GM12801 (cell line): ENCODE results near the gene FCRL3.

Source experiments
- TF ChIP-seq, protein P1 (sequence below): IDR thresholded peaks from one replicate; pipeline ENCODE4 v1.5.1; 2011; ENCODE audit warnings: control low read depth; ENCODE audit not compliant: insufficient read length; ENCODE audit errors: extremely low read depth

Gene FCRL3, protein sequence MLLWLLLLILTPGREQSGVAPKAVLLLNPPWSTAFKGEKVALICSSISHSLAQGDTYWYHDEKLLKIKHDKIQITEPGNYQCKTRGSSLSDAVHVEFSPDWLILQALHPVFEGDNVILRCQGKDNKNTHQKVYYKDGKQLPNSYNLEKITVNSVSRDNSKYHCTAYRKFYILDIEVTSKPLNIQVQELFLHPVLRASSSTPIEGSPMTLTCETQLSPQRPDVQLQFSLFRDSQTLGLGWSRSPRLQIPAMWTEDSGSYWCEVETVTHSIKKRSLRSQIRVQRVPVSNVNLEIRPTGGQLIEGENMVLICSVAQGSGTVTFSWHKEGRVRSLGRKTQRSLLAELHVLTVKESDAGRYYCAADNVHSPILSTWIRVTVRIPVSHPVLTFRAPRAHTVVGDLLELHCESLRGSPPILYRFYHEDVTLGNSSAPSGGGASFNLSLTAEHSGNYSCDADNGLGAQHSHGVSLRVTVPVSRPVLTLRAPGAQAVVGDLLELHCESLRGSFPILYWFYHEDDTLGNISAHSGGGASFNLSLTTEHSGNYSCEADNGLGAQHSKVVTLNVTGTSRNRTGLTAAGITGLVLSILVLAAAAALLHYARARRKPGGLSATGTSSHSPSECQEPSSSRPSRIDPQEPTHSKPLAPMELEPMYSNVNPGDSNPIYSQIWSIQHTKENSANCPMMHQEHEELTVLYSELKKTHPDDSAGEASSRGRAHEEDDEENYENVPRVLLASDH

DNA sequence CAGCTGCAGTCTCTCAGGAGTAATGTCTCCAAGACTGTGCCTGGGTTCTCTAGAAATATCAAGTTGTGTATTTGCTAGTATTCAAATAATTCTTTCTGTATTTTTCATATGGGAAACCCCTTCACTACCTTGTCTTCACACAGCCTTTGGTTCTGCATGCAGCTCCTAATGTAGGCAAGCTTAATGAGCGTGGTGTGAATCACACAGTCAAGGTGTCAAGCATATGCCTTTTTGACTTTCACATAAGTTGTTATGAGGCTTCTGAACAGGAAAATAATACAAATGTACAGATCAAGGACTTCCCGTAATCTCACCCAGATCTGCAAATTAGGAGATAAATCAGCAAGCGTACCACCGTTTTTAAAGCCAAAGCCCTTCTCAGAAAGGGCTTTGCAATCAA is at the start of gene FCRL3:
Gene FCRL3, minus strand, starts transcription at position 38 of the 400 bp plus-strand sequence. CDS start 280 bp downstream, outside the sequence.
- TF ChIP-seq, protein P1, sequence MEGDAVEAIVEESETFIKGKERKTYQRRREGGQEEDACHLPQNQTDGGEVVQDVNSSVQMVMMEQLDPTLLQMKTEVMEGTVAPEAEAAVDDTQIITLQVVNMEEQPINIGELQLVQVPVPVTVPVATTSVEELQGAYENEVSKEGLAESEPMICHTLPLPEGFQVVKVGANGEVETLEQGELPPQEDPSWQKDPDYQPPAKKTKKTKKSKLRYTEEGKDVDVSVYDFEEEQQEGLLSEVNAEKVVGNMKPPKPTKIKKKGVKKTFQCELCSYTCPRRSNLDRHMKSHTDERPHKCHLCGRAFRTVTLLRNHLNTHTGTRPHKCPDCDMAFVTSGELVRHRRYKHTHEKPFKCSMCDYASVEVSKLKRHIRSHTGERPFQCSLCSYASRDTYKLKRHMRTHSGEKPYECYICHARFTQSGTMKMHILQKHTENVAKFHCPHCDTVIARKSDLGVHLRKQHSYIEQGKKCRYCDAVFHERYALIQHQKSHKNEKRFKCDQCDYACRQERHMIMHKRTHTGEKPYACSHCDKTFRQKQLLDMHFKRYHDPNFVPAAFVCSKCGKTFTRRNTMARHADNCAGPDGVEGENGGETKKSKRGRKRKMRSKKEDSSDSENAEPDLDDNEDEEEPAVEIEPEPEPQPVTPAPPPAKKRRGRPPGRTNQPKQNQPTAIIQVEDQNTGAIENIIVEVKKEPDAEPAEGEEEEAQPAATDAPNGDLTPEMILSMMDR = no peak

DNA sequence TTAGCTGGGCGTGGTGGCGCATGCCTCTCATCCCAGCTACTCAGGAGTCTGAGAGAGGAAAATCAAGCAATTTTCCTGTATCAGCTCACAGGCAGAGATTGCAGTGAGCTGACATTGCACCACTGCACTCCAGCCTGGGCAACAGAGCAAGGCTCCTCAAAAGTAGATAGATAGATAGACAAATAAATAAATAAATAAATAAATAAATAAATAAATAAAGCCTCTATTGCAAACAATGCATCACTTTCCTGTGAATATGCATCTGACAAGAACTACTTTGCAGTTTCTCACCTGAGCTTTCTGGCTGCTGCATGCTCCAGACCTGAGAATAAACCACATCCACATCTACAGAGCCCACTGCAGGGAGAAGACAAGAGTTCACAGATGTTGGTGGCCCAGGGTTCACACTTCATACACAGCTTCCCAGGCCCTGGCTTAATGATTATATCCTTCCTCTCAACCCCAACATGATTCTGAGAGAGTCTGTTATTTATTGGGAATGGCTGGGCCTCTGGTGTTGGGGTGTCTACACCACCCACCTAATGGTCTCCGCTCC is 47.8 kb upstream of the FCRL3 start:
- TF ChIP-seq, protein P1 = no peak

DNA sequence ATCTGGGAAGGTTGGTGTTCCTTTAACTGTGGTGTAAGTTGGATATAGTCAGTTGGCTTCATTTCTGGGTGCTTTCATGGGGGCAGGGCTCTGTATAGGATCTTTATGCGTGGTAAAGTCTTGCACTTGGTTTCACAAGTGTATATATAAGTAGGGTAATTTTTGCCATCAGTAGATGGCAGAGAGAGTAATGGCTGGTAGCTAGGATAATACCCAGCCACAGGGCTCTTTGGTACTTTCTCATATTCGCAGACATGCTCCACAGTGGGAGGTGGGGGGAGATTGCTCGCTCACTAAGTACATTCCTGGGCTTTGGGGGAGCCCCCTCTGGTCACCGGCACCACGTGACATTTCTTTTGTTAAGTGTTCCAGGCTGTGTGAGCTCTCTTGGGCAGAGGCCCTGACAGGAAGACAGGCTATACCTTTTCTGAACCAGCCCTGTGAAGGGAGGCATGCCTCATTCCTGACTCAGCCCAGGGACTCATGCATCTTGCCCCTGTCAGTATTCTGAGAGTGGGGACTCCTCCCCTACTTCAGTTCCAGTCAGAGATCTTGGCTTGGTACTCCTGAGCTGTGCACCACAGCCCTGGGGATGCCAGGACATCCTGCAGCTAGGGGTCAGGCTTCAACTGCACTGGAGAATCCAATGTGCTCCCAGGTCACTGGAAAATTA is 38.8 kb upstream of the FCRL3 start:
- TF ChIP-seq, protein P1 = no peak

DNA sequence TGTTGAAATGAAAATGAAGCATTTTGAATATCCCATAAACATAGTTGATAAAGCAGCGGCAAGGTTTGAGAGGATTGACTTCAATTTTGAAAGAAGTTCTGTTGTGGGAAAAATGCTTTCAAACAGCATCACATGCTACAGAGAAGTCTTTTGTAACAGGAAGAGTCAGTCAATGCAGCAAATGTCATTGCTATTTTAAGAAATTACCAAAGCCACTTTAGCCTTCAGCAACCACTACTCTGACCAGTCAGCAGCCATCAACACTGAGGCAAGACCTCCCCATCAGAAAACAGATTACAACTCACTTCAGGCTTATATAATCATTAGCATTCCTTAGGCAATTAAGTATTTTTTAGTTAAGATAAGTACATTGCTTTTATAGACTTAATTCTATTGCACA is 33.8 kb upstream of the FCRL3 start:
- TF ChIP-seq, protein P1 = no peak

DNA sequence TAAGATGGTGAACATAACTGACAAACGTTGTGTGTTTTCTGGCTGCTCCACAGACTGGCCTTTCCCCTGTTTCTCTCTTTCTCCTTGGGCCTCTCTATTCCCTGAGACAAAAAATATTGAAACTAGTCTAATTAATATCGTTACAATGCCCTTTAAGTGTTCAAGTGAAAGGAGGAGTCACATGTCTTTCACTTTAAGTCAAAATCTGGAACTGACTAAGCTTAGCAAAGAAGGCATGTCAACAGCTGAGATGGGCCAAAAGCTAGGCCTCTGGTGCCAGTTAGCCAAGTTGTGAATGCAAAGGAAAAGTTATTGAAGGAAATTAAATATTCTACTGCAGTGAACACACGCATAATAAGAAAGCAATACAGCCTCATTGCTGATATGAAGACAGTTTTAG is 32.2 kb upstream of the FCRL3 start:
- TF ChIP-seq, protein P1 = no peak

DNA sequence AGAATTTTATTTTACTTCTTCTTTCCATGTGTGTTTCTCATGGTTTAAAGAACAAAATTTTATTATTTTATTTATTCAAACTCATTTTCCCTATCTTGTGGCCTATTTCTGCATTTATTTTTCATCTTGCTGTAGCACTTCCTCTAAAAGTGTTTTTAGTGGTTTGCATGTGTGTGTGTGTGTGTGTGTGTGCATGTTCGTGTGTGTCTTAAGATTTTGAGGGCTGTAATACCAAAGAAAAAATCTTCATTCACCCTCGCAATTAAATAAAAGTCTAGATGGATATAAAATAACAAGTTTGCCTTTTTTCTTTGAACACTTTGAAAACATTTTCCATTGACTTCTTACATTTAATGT is 24.6 kb upstream of the FCRL3 start:
- TF ChIP-seq, protein P1 = no peak
